Measurements from ENCODE around the gene SAMD14. TPM values are rescaled to one million over a fixed set of nuclear protein-coding genes. Genes with fewer than 3 reads are reported as not detected.
A peak's percentile ranks its signal among the peaks of the same experiment; 100 is the strongest.

The SAMD14 gene
- total RNA-seq, 1 donor from 2014 or later = 14.7 TPM

DNA sequence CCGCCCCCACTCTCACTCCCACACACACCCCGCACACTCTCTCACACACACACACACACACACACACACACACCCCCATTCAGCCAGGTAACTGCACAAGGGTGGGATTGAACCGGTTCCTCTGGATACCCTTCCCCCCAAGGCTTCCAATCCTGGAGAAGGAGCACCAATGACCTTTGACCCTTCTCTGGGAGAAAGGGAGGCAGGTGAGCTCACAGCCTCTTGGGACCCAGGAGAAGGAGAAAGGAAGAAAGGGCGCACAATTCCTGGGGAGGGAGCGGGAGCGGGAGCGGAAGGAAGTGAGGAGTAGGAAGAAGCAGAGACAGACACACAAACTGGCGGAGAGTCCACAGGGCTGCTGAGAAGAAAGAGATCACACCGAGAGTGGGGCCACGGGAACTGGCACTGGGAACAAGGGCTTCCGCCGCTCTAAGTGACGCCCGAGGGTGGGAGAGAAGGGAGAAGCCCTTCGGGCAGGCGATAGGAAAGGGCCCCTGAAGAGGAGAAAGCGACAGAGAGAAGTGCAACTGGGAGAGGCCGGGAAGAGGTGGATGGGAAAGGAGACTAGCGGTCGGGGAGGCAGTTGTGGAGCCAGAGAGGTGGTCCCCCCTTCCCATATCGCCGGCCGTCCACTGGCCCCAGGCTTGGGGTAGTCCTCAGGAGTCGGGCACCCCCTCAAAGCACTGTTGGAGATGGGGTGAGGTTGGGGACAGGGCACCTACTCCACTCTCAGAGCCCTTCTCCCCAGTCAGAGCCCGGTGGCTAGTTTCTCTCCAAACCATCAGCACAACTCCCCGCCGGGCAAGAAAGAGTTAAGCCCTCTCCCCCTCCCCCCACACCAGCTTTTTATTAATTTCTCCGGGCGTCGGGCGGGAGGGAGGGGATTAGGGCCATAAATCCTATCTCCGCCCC, 1.3 kb downstream of the SAMD14 start:
- peak overlapping the region; percentile 43 for H3K4me3 ChIP-seq (ENCODE audit: low read depth, low read length)
- DNase-seq (ENCODE audit: low read depth) = no peak

DNA sequence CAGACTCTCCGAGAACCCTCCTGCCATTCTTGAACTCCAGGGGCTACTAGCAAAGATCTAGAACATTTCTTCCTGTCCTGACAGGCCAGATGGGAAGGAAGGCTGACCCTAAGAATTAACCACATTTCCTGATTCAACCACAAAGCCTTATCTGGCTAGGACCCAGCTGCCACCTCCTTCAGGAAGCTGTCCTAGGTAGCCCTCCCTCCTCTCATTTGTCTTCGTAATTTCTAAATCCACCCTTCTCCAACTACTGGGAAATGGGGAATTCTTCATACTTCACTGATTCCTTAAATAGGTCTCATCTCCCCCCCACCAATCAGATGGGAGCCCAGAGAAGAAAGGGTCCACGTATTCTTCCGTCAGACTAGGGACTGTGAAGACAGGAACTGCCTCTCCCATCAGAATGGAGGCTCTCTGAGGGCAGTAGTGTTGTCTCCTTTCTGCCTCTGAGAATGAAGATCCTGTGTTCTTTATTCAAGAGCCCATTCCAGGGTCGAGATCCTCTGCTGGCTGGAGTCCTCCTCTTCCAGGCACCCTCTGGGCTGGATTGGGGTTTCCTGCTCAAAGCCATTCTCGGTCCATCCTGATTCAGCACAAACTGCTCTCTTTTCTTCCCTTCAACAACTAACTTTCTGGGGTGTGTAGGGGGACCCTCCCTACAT, 2.1 kb downstream of the SAMD14 start:
- H3K27me3 ChIP-seq (ENCODE audit: control insufficient read depth, insufficient read depth, low read length) = no peaks in the 10 kb centered on the region
- H3K36me3 ChIP-seq (ENCODE audit: control insufficient read depth, insufficient read depth, low read length) = no peaks in the 10 kb centered on the region
- no peak for TF ChIP-seq CTCF (IDR thresholded peaks at IDR 0.05; ENCODE audit: insufficient read depth, low read length, poor library complexity, severe bottlenecking)
- no peak for DNase-seq (ENCODE audit: low read depth)
- H3K4me3 ChIP-seq (ENCODE audit: low read depth, low read length) = no peak overlapping the region

More for the DNA sequence above, 1.3 kb downstream of the SAMD14 start:
- H3K27me3 ChIP-seq (ENCODE audit: control insufficient read depth, insufficient read depth, low read length) = no peaks in the 10 kb centered on the region
- TF ChIP-seq CTCF (IDR thresholded peaks at IDR 0.05; ENCODE audit: insufficient read depth, low read length, poor library complexity, severe bottlenecking) = no peak
- H3K36me3 ChIP-seq (ENCODE audit: control insufficient read depth, insufficient read depth, low read length) = no peaks in the 10 kb centered on the region

GRCh38 chr17:50125420-50125997, 4.5 kb downstream of the SAMD14 start:
- TF ChIP-seq CTCF (IDR thresholded peaks at IDR 0.05; ENCODE audit: insufficient read depth, low read length, poor library complexity, severe bottlenecking) = no peak

DNA sequence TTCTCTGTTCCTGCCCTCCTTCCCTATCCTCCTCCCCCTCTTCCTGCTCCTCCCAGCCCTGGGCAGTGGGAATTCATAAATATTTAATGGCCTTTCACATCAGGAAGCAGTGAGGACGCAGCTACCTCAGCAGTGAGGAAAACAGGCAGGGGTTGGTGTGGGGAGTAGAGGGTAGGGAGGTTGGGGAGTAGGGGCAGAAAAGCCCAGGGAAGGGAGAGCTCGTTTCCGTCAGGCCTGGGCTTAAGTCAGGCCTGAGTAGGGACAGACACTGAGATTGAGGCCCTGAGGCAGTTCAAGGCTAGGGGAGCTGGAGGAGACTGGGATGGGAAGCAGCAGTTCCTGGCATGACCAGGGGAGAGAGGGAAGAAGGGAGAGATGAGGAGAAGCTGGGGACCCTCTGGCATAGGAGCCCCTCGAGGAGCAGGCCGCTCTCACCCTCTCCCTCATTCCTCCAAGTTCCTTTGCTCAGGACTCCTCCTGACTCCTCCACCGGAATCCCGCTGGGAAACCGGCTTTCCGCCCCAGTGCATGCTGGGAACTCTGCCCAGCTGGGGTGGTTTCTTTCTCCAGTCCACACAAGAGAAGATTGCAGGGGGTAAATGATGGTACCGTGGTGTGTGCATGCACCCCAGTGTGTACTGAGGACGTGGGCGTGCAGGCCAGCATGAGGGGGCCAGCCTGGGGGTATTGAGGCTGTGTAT, 6.2 kb downstream of the SAMD14 start:
- no peak for TF ChIP-seq CTCF (IDR thresholded peaks at IDR 0.05; ENCODE audit: insufficient read depth, low read length, poor library complexity, severe bottlenecking)
- DNase-seq (ENCODE audit: low read depth) = no peak
- H3K27me3 ChIP-seq (ENCODE audit: control insufficient read depth, insufficient read depth, low read length) = no peaks in the 10 kb centered on the region
- no peak overlapping the region for H3K4me3 ChIP-seq (ENCODE audit: low read depth, low read length)
- H3K36me3 ChIP-seq (ENCODE audit: control insufficient read depth, insufficient read depth, low read length) = no peaks in the 10 kb centered on the region

More at GRCh38 chr17:50125420-50125997, 4.5 kb downstream of the SAMD14 start:
- Histone ChIP-seq H3K4me3 (ENCODE audit: low read depth, low read length) (no peak overlapping the region), H3K36me3 (ENCODE audit: control insufficient read depth, insufficient read depth, low read length) (no peaks in the 10 kb centered on the region), H3K27me3 (ENCODE audit: control insufficient read depth, insufficient read depth, low read length) (no peaks in the 10 kb centered on the region)
- DNase-seq (ENCODE audit: low read depth) = no peak

- TF ChIP-seq CTCF (IDR thresholded peaks at IDR 0.05; ENCODE audit: insufficient read depth, low read length, poor library complexity, severe bottlenecking) = no peak
- H3K27me3 ChIP-seq (ENCODE audit: control insufficient read depth, insufficient read depth, low read length) = no peaks in the 10 kb centered on the region
- no peak for DNase-seq (ENCODE audit: low read depth)
These were observed 7.0 kb downstream of the SAMD14 start for GRCh38 chr17:50122945-50123344.

More at GRCh38 chr17:50122945-50123344, 7.0 kb downstream of the SAMD14 start:
- H3K4me3 ChIP-seq (ENCODE audit: low read depth, low read length) = no peak overlapping the region
- no peaks in the 10 kb centered on the region for H3K36me3 ChIP-seq (ENCODE audit: control insufficient read depth, insufficient read depth, low read length)
